A549 (cell line): ENCODE data around the gene C19orf53. TPM values are rescaled to one million over a fixed set of nuclear protein-coding genes. Genes with fewer than 3 reads are reported as not detected.

Experiments used
- ATAC-seq, 2 experiments: fragments of 200-7000 bp in 1 of 2; fragments of >200 bp in 1 of 2; cut with Nextera tagmentation in 1 of 2; cut with Tn5 transposase in 1 of 2; 3 replicates each; pipeline versions ENCODE4 v1.8.0 to v1.9.1; 2018 to 2020; ENCODE audit warnings: mild to moderate bottlenecking in 1 of 2, moderate library complexity in 1 of 2
- CTCF ChIA-PET: fragments of 300-600 bp; sonication (Branson Sonifier 250); formaldehyde crosslinking; extraction: SDS; loops from one replicate; lab custom pipeline; 2021; ENCODE audit warnings: antibody characterized with exemption, inconsistent platforms; lab: Yijun Ruan, JAX
- POLR2A ChIA-PET: fragments of 350-600 bp; formaldehyde crosslinking; extraction: SDS; loops from one replicate; lab custom pipeline; 2021; ENCODE audit warnings: antibody characterized with exemption, inconsistent platforms; lab: Yijun Ruan, JAX
- DNase-seq, 2 experiments: peaks; one replicate each; pipeline versions ENCODE4 v3.0.0 to v3.0.0-alpha.2; 2011 to 2016; ENCODE audit warnings: low read depth in 1 of 2, low spot score in 1 of 2
- FAIRE-seq: peaks from 2 replicates; lab custom pipeline; 2011; peaks lifted over from hg19 to GRCh38; lab: Jason Lieb, UNC
- H3K27ac ChIP-seq, 2 experiments: fragments of >200 bp; sonication (Bioruptor Twin); formaldehyde crosslinking; 3 replicates each; pipeline ENCODE4 v1.5.1; 2016 to 2017
- H3K4me1 ChIP-seq: fragments of >200 bp; sonication (Bioruptor Twin); formaldehyde crosslinking; 3 replicates; pipeline ENCODE4 v1.6.1; 2016
- H3K4me2 ChIP-seq: fragments of >200 bp; sonication (Bioruptor Twin); formaldehyde crosslinking; 3 replicates; pipeline ENCODE4 v1.6.1; 2016
- H3K4me3 ChIP-seq: fragments of >200 bp; sonication (Bioruptor Twin); formaldehyde crosslinking; 3 replicates; pipeline ENCODE4 v1.5.1; 2016
- H3K9me3 ChIP-seq: fragments of >200 bp; sonication (Bioruptor Twin); formaldehyde crosslinking; 3 replicates; pipeline ENCODE4 v1.6.1; 2016
- BHLHE40 ChIP-seq: IDR thresholded peaks from 2 replicates; pipeline ENCODE4 v1.6.1; 2012; ENCODE audit warnings: low read depth, low read length, inconsistent platforms
- CBX2 ChIP-seq: fragments of 200-600 bp; sonication (generic); IDR thresholded peaks from 2 replicates; pipeline ENCODE4 v1.6.1; 2016; ENCODE audit warnings: low read depth, mild to moderate bottlenecking, borderline replicate concordance
- CEBPB ChIP-seq, 2 experiments: fragments of >200 bp in 1 of 2; sonication (Bioruptor Twin) in 1 of 2; formaldehyde crosslinking in 1 of 2; IDR thresholded peaks; 2 replicates each; pipeline ENCODE4 v1.6.1; 2012 to 2016
- E2F6 ChIP-seq: IDR thresholded peaks from 2 replicates; pipeline ENCODE4 v1.6.1; 2012; ENCODE audit warnings: low read depth, borderline replicate concordance
- EHMT2 ChIP-seq: fragments of 200-600 bp; sonication (generic); IDR thresholded peaks from 2 replicates; pipeline ENCODE4 v1.6.1; 2016; ENCODE audit warnings: antibody characterized with exemption, low read depth, mild to moderate bottlenecking, moderate library complexity
- EP300 ChIP-seq, 2 experiments: fragments of >200 bp; sonication (Bioruptor Twin); formaldehyde crosslinking; IDR thresholded peaks; 2 replicates in 1 of 2; 3 replicates in 1 of 2; pipeline ENCODE4 v1.6.1; 2016 to 2017
- FOSL2 ChIP-seq, 2 experiments: fragments of 450-650 bp in 1 of 2; fragments of >200 bp in 1 of 2; sonication (Bioruptor Twin) in 1 of 2; formaldehyde crosslinking; IDR thresholded peaks; 2 replicates each; pipeline versions ENCODE4 v1.5.0 to v1.6.1; 2016 to 2020; ENCODE audit warnings: mild to moderate bottlenecking in 1 of 2, moderate library complexity in 1 of 2
- KDM5A ChIP-seq: fragments of 200-600 bp; sonication (generic); IDR thresholded peaks from 2 replicates; pipeline ENCODE4 v1.6.1; 2016; ENCODE audit warnings: antibody characterized with exemption, mild to moderate bottlenecking
- MYC ChIP-seq: IDR thresholded peaks from 2 replicates; pipeline ENCODE4 v1.6.1; 2012; ENCODE audit warnings: mild to moderate bottlenecking, inconsistent platforms, low read length, improper control_type of control experiment, borderline replicate concordance
- NFE2L2 ChIP-seq: fragments of 150-350 bp; conservative IDR thresholded peaks from 2 replicates; pipeline ENCODE4 v1.6.1; 2014; ENCODE audit warnings: low read length
- RAD21 ChIP-seq, 2 experiments: fragments of >200 bp in 1 of 2; sonication (Bioruptor Twin) in 1 of 2; formaldehyde crosslinking in 1 of 2; IDR thresholded peaks in 1 of 2; conservative IDR thresholded peaks in 1 of 2; 2 replicates in 1 of 2; 3 replicates in 1 of 2; pipeline ENCODE4 v1.6.1; 2012 to 2018; ENCODE audit warnings: inconsistent platforms in 1 of 2
- RCOR1 ChIP-seq: fragments of 150-350 bp; IDR thresholded peaks from 2 replicates; pipeline ENCODE4 v1.6.1; 2014; ENCODE audit warnings: antibody characterized with exemption, low read length, low read depth
- SMC3 ChIP-seq: fragments of >200 bp; sonication (Bioruptor Twin); formaldehyde crosslinking; IDR thresholded peaks from 3 replicates; pipeline ENCODE4 v1.6.1; 2018; ENCODE audit warnings: inconsistent platforms
- TFCP2L1 ChIP-seq: fragments of 250-450 bp; sonication (Bioruptor Pico); IDR thresholded peaks from 2 replicates; pipeline ENCODE4 v1.5.0; 2021; ENCODE audit warnings: mild to moderate bottlenecking
- TP53 ChIP-seq: fragments of 250-450 bp; sonication (Bioruptor Pico); IDR thresholded peaks from 2 replicates; pipeline ENCODE4 v1.5.0; 2021; ENCODE audit warnings: mild to moderate bottlenecking, moderate library complexity
- WGBS: methylation state at CpG from one replicate; pipeline ENCODE4 v1.1.6; 2017; ENCODE audit errors: missing lambda C conversion rate; 5-methylcytosine and 5-hydroxymethylcytosine counted together
- polyA plus RNA-seq, 4 experiments: library from polyadenylated mRNA; depleted of rRNA in 3 of 4; stranded (reverse); fragments of >200 nt; fragmentation: RNase III in 1 of 4; extraction: RNeasy Plus Mini Kit Qiagen cat#74134 plus additional on column Dnase treatment in 1 of 4; gene quantifications; 2 replicates in 3 of 4; 3 replicates in 1 of 4; pipeline ENCODE4 v1.2.3, GENCODE V29; 2011 to 2017
- TF ChIP-seq, protein P1 (sequence below): IDR thresholded peaks from 2 replicates; pipeline ENCODE4 v1.6.1; 2012
- TF ChIP-seq, protein P2 (sequence below): fragments of 450-650 bp; IDR thresholded peaks from 2 replicates; pipeline ENCODE4 v1.6.1; 2014; ENCODE audit warnings: antibody characterized with exemption

C19orf53 gene
- polyA plus RNA-seq, 2 of the 4 experiments (the other 2 are of a cell fraction), result 105 to 143 TPM

GRCh38 chr19:13799669-13800068 is 25.4 kb downstream of the C19orf53 start:
- ChIA-PET POLR2A (no interaction called here), CTCF (interaction anchor here (5.7 kb wide), 1 partner anchor 63 kb away, joined by 40 read pairs; no protein-coding TSS in a partner anchor)
- Histone ChIP-seq H3K4me1 (peaks cover 19% of the 10 kb centered on the region), H3K9me3 (no peaks in the 10 kb centered on the region), H3K4me3 (no peak overlapping the region), H3K4me2 (no peak overlapping the region), H3K27ac (0 out of 6 replicates have a peak overlapping the region, but pooled peaks of 1 of the 2 experiments have one; percentile 31)
- FAIRE-seq (no peak), DNase-seq (no peak), ATAC-seq (no peak)
- WGBS, result 95% methylated on average over 16 of the region's 22 CpGs
- no peak for TF ChIP-seq TP53 (CRISPR knock-in tag)
- no peak for TF ChIP-seq KDM5A
- TF ChIP-seq, protein P1, sequence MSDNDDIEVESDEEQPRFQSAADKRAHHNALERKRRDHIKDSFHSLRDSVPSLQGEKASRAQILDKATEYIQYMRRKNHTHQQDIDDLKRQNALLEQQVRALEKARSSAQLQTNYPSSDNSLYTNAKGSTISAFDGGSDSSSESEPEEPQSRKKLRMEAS, result no peak
- no peak for TF ChIP-seq NFE2L2
- no peak for TF ChIP-seq BHLHE40
- TF ChIP-seq CEBPB (IDR thresholded peaks at IDR 0.05), result no peak
- no peak for TF ChIP-seq RCOR1
- no peak for TF ChIP-seq EHMT2
- TF ChIP-seq FOSL2 (IDR thresholded peaks at IDR 0.05), result no peak
- no peak for TF ChIP-seq FOSL2 (CRISPR knock-in tag; IDR thresholded peaks at IDR 0.05)
- TF ChIP-seq CBX2, result no peak
- TF ChIP-seq, all 56 proteins: peak for 0

DNA sequence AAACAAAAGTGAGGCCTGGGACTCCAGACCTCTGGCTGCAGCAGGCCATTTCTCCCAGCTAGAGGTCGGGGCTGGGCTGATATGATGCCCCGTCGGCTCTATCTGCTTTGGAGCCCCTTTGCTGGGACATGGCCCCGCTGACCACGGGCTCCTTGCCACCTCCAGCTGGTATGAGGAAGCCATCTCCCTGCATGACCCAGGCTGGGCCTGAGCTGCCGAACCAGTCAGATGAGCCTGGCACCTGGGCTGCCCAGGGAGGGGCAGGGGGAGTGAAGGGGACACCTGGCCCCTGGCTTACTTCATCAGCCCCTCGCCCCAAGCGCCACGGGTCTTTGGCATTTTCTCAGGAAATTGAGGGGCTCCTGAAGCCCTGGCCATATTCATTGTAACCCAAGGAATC is 28.8 kb downstream of the C19orf53 start:
- ATAC-seq (no peak; a peak in 1 of 6 replicates), FAIRE-seq (no peak), DNase-seq (no peak)
- POLR2A ChIA-PET, result no interaction called here
- Histone ChIP-seq H3K4me3 (no peak overlapping the region), H3K4me2 (no peak overlapping the region), H3K9me3 (no peaks in the 10 kb centered on the region), H3K4me1 (peaks cover 5% of the 10 kb centered on the region), H3K27ac (no peak overlapping the region)
- CTCF ChIA-PET, result interaction anchor here (0.6 to 2.3 kb wide), 2 partner anchors 28 to 59 kb away, joined by 3 to 5 read pairs; no protein-coding TSS in a partner anchor
- WGBS, result 80% methylated on average over 1 of the region's 9 CpGs
- TF ChIP-seq CBX2 (no peak), TFCP2L1 (CRISPR knock-in tag) (no peak), MYC (no peak), EHMT2 (no peak), EP300 (IDR thresholded peaks at IDR 0.05) (no peak), SMC3 (no peak)
- TF ChIP-seq, protein P2, sequence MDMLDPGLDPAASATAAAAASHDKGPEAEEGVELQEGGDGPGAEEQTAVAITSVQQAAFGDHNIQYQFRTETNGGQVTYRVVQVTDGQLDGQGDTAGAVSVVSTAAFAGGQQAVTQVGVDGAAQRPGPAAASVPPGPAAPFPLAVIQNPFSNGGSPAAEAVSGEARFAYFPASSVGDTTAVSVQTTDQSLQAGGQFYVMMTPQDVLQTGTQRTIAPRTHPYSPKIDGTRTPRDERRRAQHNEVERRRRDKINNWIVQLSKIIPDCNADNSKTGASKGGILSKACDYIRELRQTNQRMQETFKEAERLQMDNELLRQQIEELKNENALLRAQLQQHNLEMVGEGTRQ, result no peak

GRCh38 chr19:13804830-13805683 is 30.8 kb downstream of the C19orf53 start:
- WGBS, result 83% methylated on average over 22 of the region's 35 CpGs
- POLR2A ChIA-PET, result no interaction called here
- no peak overlapping the region for H3K27ac ChIP-seq
- CTCF ChIA-PET, result interaction anchor here (0.6 to 1.2 kb wide), 3 partner anchors 9 to 47 kb away, joined by 3 read pairs; no protein-coding TSS in a partner anchor
- ATAC-seq (peak; percentile 47 to 65; a peak in 4 of 6 replicates), FAIRE-seq (no peak)
- H3K4me2 ChIP-seq, result no peak overlapping the region
- TF ChIP-seq RAD21 (conservative IDR thresholded peaks at IDR 0.05 in 1 of 2, IDR thresholded peaks at IDR 0.05 in 1 of 2) (peak; percentile 15 to 23; a peak in 1 of 5 replicates), E2F6 (no peak)
- TF ChIP-seq, all 56 proteins: peak for 1
- Histone ChIP-seq H3K4me1 (no peaks in the 10 kb centered on the region), H3K9me3 (no peaks in the 10 kb centered on the region), H3K4me3 (no peak overlapping the region)
- DNase-seq, result no peak
